ENCODE data around the gene PRDM10. TPM values are rescaled to one million over a fixed set of nuclear protein-coding genes. Genes with fewer than 3 reads are reported as not detected.

Gene PRDM10
- 7.3 and 7.6 TPM in 2 replicates for polyA plus RNA-seq

GRCh38 chr11:130002352-130002845, at the start of gene PRDM10:
TSS of gene PRDM10 (minus strand) at chr11:130002835. CDS start at chr11:129960964, 41,871 bp downstream.

GRCh38 chr11:129895126-129896041, 107.3 kb downstream of the PRDM10 start, which contains the start of gene NFRKB:
TSS of gene NFRKB (minus strand) at chr11:129895578. CDS start at chr11:129892849, 2,729 bp downstream.

Other genes with a start within 250 kb of the PRDM10 start
- gene TMEM45B, start 187.0 kb downstream of the PRDM10 start, polyA plus RNA-seq: not detected in 2 replicates
- 0.77 and 6.9 TPM in 2 replicates for gene NFRKB, start 107.3 kb downstream of the PRDM10 start, polyA plus RNA-seq
- gene APLP2, start 67.1 kb upstream of the PRDM10 start, polyA plus RNA-seq: 612 and 714 TPM in 2 replicates
- not detected in 2 replicates for gene ST14, start 156.9 kb upstream of the PRDM10 start, polyA plus RNA-seq

All from Purkinje cell (primary cell).